CD4-positive, alpha-beta T cell (primary cell): ENCODE measurements around the gene GADL1. TPM values are rescaled to one million over a fixed set of nuclear protein-coding genes. Genes with fewer than 3 reads are reported as not detected.

Source experiments
- ATAC-seq: fragments of 200-7000 bp; cut with Tn5 transposase; one replicate; pipeline ENCODE4 v1.10.0; 2022; ENCODE audit warnings: mild to moderate bottlenecking; ENCODE audit not compliant: poor library complexity
- CTCF ChIA-PET: fragments of 350-600 bp; sonication (Branson Sonifier 250); formaldehyde crosslinking; loops from one replicate; lab custom pipeline; 2021; ENCODE audit warnings: antibody characterized with exemption, inconsistent platforms; lab: Charles Lee
- POLR2A ChIA-PET: fragments of 350-600 bp; sonication (Branson Sonifier 250); formaldehyde crosslinking; loops from one replicate; lab custom pipeline; 2021; ENCODE audit warnings: antibody characterized with exemption, inconsistent platforms; lab: Charles Lee
- DNase-seq, 14 experiments: peaks; one replicate each; pipeline ENCODE4 v3.0.0-alpha.2; 2013 to 2020; ENCODE audit warnings: mixed read lengths in 2 of 14
- H3K27ac ChIP-seq, 2 donors: one replicate each; pipeline versions ENCODE4 v1.5.1 to v1.7.0; 2013; ENCODE audit warnings: low read length in 2 of 2, low read depth in 1 of 2, mild to moderate bottlenecking in 1 of 2
- H3K27me3 ChIP-seq, 2 experiments: 1 replicate in 1 of 2; 2 replicates in 1 of 2; pipeline versions ENCODE4 v1.6.1 to v1.7.0; 2013; ENCODE audit warnings: low read length in 2 of 2, control low read depth in 1 of 2, mild to moderate bottlenecking in 1 of 2, moderate library complexity in 1 of 2; ENCODE audit not compliant: insufficient read depth in 2 of 2, control insufficient read depth in 1 of 2
- H3K36me3 ChIP-seq: one replicate; pipeline ENCODE4 v1.6.1; 2013; ENCODE audit warnings: low read length, control low read depth; ENCODE audit not compliant: insufficient read depth
- H3K4me1 ChIP-seq: one replicate; pipeline ENCODE4 v1.6.1; 2013; ENCODE audit warnings: low read length, control low read depth; ENCODE audit not compliant: insufficient read depth
- H3K4me3 ChIP-seq: one replicate; pipeline ENCODE4 v1.5.1; 2013; ENCODE audit warnings: mild to moderate bottlenecking, low read length, moderate library complexity
- H3K9me3 ChIP-seq, 2 experiments: 1 replicate in 1 of 2; 2 replicates in 1 of 2; pipeline versions ENCODE4 v1.6.1 to v1.7.0; 2013; ENCODE audit warnings: low read length in 2 of 2, mild to moderate bottlenecking in 2 of 2, control low read depth in 1 of 2, moderate library complexity in 1 of 2; ENCODE audit not compliant: control insufficient read depth in 1 of 2, insufficient read depth in 1 of 2
- H3K27ac Mint-ChIP-seq: one replicate; pipeline ENCODE4 v1.8.0; 2020; ENCODE audit warnings: mixed read lengths
- H3K27me3 Mint-ChIP-seq: one replicate; pipeline ENCODE4 v1.8.0; 2021; ENCODE audit warnings: mixed read lengths
- H3K36me3 Mint-ChIP-seq: one replicate; pipeline ENCODE4 v1.8.0; 2021; ENCODE audit warnings: low read depth, mixed read lengths
- H3K4me1 Mint-ChIP-seq: one replicate; pipeline ENCODE4 v1.8.0; 2021; ENCODE audit warnings: low read depth, mixed read lengths
- H3K4me3 Mint-ChIP-seq: one replicate; pipeline ENCODE4 v1.8.0; 2020; ENCODE audit warnings: mild to moderate bottlenecking, mixed read lengths
- H3K9me3 Mint-ChIP-seq: one replicate; pipeline ENCODE4 v1.8.0; 2020; ENCODE audit warnings: mixed read lengths
- intact Hi-C, 2 experiments: fragments of 100-400 bp; cut with DNase I in 1 of 2; cut with micrococcal nuclease in 1 of 2; formaldehyde crosslinking; loops; one replicate each; pipeline versions ENCODE4 v1.15.1 to v1.9.0; 2023 to 2025; cut with DNase I, micrococcal nuclease
- total RNA-seq, 174 experiments: library from RNA in 2 of 174; stranded (reverse) in 2 of 174; gene quantifications; one replicate each; pipeline ENCODE4 v1.2.3 and lab custom pipeline; 2021 to 2026
- TF ChIP-seq, protein P1 (sequence below): fragments of 200-600 bp; IDR thresholded peaks from one replicate; pipeline ENCODE4 v1.8.0; 2022; ENCODE audit warnings: antibody characterized with exemption, mild to moderate bottlenecking

The GADL1 gene
- total RNA-seq, 2 experiments from 2014 or later = not detected

DNA sequence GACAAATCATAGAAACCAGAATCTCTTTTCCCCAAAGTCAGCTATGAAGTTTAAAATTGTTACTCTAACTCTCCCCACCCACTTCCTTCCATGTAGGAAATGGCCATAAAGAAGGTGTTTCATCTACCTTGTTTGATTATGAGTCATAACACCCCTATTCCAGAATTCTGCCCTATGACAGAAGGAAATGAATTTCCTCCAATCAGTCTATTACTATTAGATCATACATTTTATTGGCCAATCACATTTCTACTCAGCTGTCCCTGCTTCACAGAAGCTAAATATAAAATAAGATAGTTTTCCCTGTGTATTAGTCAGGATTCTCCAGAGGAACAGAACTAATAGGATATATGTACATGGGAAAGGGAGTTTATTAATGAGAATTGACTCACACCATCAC, 186.0 kb downstream of the GADL1 start:
- ATAC-seq = peak; percentile 48

DNA sequence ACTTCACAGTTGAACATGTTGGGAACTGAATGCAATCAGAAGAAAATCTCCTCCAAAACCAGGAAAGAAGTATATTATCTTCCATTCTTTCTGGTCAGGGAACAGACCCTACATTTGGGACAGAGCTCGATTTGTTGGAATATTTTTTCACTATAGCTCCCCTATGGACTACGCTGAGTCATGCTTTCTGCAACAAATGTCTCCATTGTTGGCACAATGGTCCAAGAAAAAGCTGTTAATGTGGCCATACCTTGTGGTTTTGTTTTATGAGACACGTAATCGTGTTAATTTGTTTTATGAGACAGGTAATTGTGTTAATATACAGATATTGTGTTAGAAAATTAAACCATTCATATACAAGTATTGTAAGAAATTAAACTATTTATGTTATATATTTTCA, 186.6 kb downstream of the GADL1 start:
- H3K4me3 ChIP-seq = no peak overlapping the region
- Mint-ChIP-seq H3K9me3 (peaks cover 5% of the 10 kb centered on the region), H3K4me1 (peaks cover 41% of the 10 kb centered on the region), H3K27me3 (no peaks in the 10 kb centered on the region), H3K36me3 (no peaks in the 10 kb centered on the region), H3K4me3 (no peak overlapping the region), H3K27ac (no peak overlapping the region)
- POLR2A ChIA-PET = no interaction called here
- TF ChIP-seq, protein P1, sequence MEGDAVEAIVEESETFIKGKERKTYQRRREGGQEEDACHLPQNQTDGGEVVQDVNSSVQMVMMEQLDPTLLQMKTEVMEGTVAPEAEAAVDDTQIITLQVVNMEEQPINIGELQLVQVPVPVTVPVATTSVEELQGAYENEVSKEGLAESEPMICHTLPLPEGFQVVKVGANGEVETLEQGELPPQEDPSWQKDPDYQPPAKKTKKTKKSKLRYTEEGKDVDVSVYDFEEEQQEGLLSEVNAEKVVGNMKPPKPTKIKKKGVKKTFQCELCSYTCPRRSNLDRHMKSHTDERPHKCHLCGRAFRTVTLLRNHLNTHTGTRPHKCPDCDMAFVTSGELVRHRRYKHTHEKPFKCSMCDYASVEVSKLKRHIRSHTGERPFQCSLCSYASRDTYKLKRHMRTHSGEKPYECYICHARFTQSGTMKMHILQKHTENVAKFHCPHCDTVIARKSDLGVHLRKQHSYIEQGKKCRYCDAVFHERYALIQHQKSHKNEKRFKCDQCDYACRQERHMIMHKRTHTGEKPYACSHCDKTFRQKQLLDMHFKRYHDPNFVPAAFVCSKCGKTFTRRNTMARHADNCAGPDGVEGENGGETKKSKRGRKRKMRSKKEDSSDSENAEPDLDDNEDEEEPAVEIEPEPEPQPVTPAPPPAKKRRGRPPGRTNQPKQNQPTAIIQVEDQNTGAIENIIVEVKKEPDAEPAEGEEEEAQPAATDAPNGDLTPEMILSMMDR = no peak
- no peak overlapping the region for H3K27ac ChIP-seq
- ATAC-seq = no peak
- no peaks in the 10 kb centered on the region for H3K27me3 ChIP-seq
- H3K4me1 ChIP-seq = no peaks in the 10 kb centered on the region
- no peaks in the 10 kb centered on the region for H3K9me3 ChIP-seq
- CTCF ChIA-PET = no interaction called here
- intact Hi-C loops = no loop called here
- DNase-seq = no peak
- H3K36me3 ChIP-seq = no peaks in the 10 kb centered on the region

More for the DNA sequence above, 186.0 kb downstream of the GADL1 start:
- Mint-ChIP-seq H3K9me3 (peaks cover 5% of the 10 kb centered on the region), H3K4me1 (peaks cover 35% of the 10 kb centered on the region), H3K36me3 (no peaks in the 10 kb centered on the region), H3K27ac (no peak overlapping the region), H3K27me3 (no peaks in the 10 kb centered on the region), H3K4me3 (no peak overlapping the region)
- no peaks in the 10 kb centered on the region for H3K36me3 ChIP-seq
- intact Hi-C loops = no loop called here
- H3K27ac ChIP-seq = no peak overlapping the region
- POLR2A ChIA-PET = interaction anchor here (1.0 kb wide), 1 partner anchor 12 kb away, joined by 3 read pairs; no protein-coding TSS in a partner anchor
- DNase-seq = no peak
- TF ChIP-seq, protein P1 = no peak
- no peaks in the 10 kb centered on the region for H3K27me3 ChIP-seq
- CTCF ChIA-PET = no interaction called here
- no peaks in the 10 kb centered on the region for H3K4me1 ChIP-seq
- H3K9me3 ChIP-seq = no peaks in the 10 kb centered on the region
- H3K4me3 ChIP-seq = no peak overlapping the region

DNA sequence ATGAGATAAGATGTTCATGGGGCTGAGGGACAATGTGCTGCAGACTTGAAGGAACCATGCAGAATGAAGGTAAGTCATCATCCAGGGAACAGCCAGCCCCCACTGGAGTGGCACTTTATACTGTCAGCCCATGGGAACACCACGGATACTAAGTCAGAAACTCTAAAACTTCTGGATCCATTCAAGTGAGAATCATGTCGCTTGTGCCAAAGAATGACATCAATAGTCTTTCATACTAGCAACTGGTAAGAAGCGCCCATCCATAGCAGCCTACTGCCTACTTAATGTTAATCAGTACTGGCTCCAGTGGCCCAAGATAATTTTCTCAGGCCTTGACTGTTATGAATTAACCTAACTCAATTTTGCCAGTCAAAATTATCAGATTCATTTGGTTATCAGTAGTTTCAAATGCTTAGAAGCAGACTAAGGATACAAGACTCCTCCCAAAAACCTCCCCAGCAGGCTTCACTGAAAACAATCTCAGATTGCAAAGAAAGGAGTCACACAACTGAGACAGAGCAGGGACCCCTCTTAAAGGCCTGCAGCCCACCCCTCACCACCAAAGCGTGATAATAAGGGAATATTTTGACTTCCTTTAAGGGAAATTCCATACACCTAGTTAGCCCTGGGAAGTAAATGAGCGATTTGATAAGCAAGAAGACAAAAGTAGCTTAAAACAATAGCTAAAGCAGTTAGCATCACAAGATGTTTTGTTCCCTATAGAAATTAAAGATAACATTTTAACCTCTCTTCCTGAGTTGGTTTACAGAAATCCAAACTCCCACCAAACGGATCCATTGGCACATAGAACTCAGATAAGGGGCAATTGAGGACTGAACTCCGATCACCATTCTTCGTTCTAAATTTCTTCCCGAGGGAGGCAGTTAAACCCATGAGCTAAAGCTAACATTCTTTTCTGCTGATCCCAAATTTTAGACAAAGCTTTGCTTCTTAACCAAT, 189.2 kb downstream of the GADL1 start:
- ATAC-seq = no peak
- H3K4me3 ChIP-seq = no peak overlapping the region
- peaks cover 55% of the 10 kb centered on the region for H3K4me1 Mint-ChIP-seq

More for the DNA sequence above, 189.2 kb downstream of the GADL1 start:
- Mint-ChIP-seq H3K27ac (peak overlapping the region; percentile 11), H3K4me3 (no peak overlapping the region), H3K27me3 (no peaks in the 10 kb centered on the region), H3K36me3 (peaks cover 4% of the 10 kb centered on the region), H3K9me3 (peaks cover 5% of the 10 kb centered on the region)
- TF ChIP-seq, protein P1 = no peak
- intact Hi-C loops = no loop called here
- Histone ChIP-seq H3K27ac (no peak overlapping the region), H3K9me3 (no peaks in the 10 kb centered on the region), H3K4me1 (no peaks in the 10 kb centered on the region), H3K27me3 (no peaks in the 10 kb centered on the region), H3K36me3 (no peaks in the 10 kb centered on the region)
- DNase-seq = no peak
- ChIA-PET CTCF (no interaction called here), POLR2A (interaction anchor here (0.6 to 1.8 kb wide), 4 partner anchors 9 to 359 kb away, joined by 3 to 6 read pairs (median 4); no protein-coding TSS in a partner anchor)
